Smooth muscle cell (in vitro differentiated cells): ENCODE measurements around the gene TPST2. TPM values are rescaled to one million over a fixed set of nuclear protein-coding genes. Genes with fewer than 3 reads are reported as not detected.

Experiments used
- DNase-seq: peaks from one replicate; lab custom pipeline; 2025; ENCODE audit not compliant: unreplicated experiment; lab: John Stamatoyannopoulos, UW
- H2AFZ ChIP-seq: fragments of 200-600 bp; sonication (generic); 2 replicates; pipeline ENCODE4 v1.6.0; 2016; ENCODE audit warnings: antibody characterized with exemption, low read depth, mild to moderate bottlenecking
- H3F3A ChIP-seq: fragments of 200-600 bp; sonication (generic); 2 replicates; pipeline ENCODE4 v1.6.0; 2017; ENCODE audit warnings: antibody characterized with exemption, low read depth
- H3K27ac ChIP-seq: fragments of 200-600 bp; sonication (generic); 2 replicates; pipeline ENCODE4 v1.5.1; 2016; ENCODE audit warnings: low read depth, mild to moderate bottlenecking
- H3K27me3 ChIP-seq: fragments of 200-600 bp; sonication (generic); 2 replicates; pipeline ENCODE4 v1.6.1; 2016; ENCODE audit warnings: low read depth, mild to moderate bottlenecking
- H3K36me3 ChIP-seq: fragments of 200-600 bp; sonication (generic); 2 replicates; pipeline ENCODE4 v1.5.1; 2016; ENCODE audit warnings: low read depth
- H3K4me1 ChIP-seq: fragments of 200-600 bp; sonication (generic); 2 replicates; pipeline ENCODE4 v1.5.1; 2016; ENCODE audit warnings: low read depth
- H3K4me2 ChIP-seq: fragments of 200-600 bp; sonication (generic); 2 replicates; pipeline ENCODE4 v1.6.0; 2016; ENCODE audit warnings: mild to moderate bottlenecking
- H3K4me3 ChIP-seq: fragments of 200-600 bp; sonication (generic); 2 replicates; pipeline ENCODE4 v1.5.1; 2016; ENCODE audit warnings: mild to moderate bottlenecking
- H3K79me2 ChIP-seq: fragments of 200-600 bp; sonication (generic); 2 replicates; pipeline ENCODE4 v1.6.0; 2016; ENCODE audit warnings: low read depth, mild to moderate bottlenecking
- H3K9ac ChIP-seq: fragments of 200-600 bp; sonication (generic); 2 replicates; pipeline ENCODE4 v1.6.0; 2016; ENCODE audit warnings: low read depth
- H3K9me3 ChIP-seq: fragments of 200-600 bp; sonication (generic); replicated peaks from 2 replicates; pipeline ENCODE4 v1.5.1; 2016; ENCODE audit warnings: low read depth
- H4K20me1 ChIP-seq: fragments of 200-600 bp; sonication (generic); 2 replicates; pipeline ENCODE4 v1.6.0; 2016; ENCODE audit warnings: low read depth
- WGBS: methylation state at CpG from one replicate; pipeline ENCODE4 v1.1.7; 2016; ENCODE audit warnings: low lambda C conversion rate; 5-methylcytosine and 5-hydroxymethylcytosine counted together
- polyA plus RNA-seq: library from polyadenylated mRNA; unstranded; fragments of >200 nt; fragmentation: Nextera tagmentation; extraction: Ambion mirVana; gene quantifications from 2 replicates; pipeline ENCODE4 v1.2.1, GENCODE V29; 2016
- total RNA-seq: library from RNA; depleted of rRNA; stranded (reverse); fragments of >200 nt; gene quantifications from 2 replicates; pipeline ENCODE4 v1.2.3, GENCODE V29; 2014
- TF ChIP-seq, protein P1 (sequence below): fragments of 200-600 bp; sonication (generic); IDR thresholded peaks from 2 replicates; pipeline ENCODE4 v1.5.1; 2017; ENCODE audit warnings: borderline replicate concordance, mild to moderate bottlenecking, antibody characterized with exemption; ENCODE audit not compliant: insufficient read depth, poor library complexity, severe bottlenecking

The TPST2 gene
- total and polyA plus RNA-seq, 2 experiments from 2014 or later, result 44.1 to 48.5 TPM

DNA sequence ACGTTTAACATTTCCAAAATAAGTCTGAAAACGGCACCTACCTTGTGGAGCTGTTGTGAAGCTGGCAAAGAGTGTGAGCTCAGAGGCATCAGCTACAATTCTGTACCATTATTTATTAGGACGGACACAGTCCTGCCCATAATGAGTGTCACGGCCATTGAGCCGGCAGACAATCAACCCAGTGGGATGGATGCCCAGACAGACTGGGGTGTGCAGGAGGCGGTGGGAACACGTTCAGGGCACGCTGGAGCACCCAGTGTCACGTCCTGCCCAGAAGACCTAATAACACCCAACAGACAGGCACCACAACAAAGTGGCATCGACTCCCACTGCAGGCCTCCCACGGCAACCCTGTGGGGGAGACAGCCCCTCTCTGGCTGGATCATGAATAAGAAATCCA is 34.5 kb downstream of the TPST2 start:
- H3K4me2 ChIP-seq, result no peak overlapping the region
- no peaks in the 10 kb centered on the region for H3K9me3 ChIP-seq
- H3K36me3 ChIP-seq, result no peaks in the 10 kb centered on the region
- no peak overlapping the region for H3K27ac ChIP-seq
- peaks cover 12% of the 10 kb centered on the region for H4K20me1 ChIP-seq
- H3F3A ChIP-seq, result peaks cover 7% of the 10 kb centered on the region
- peaks cover 41% of the 10 kb centered on the region for H3K79me2 ChIP-seq
- H3K4me1 ChIP-seq, result peaks cover 23% of the 10 kb centered on the region
- no peak for DNase-seq
- H2AFZ ChIP-seq, result no peak overlapping the region
- H3K9ac ChIP-seq, result no peak overlapping the region
- 90% methylated on average over 11 of the region's 11 CpGs for WGBS
- TF ChIP-seq, protein P1, sequence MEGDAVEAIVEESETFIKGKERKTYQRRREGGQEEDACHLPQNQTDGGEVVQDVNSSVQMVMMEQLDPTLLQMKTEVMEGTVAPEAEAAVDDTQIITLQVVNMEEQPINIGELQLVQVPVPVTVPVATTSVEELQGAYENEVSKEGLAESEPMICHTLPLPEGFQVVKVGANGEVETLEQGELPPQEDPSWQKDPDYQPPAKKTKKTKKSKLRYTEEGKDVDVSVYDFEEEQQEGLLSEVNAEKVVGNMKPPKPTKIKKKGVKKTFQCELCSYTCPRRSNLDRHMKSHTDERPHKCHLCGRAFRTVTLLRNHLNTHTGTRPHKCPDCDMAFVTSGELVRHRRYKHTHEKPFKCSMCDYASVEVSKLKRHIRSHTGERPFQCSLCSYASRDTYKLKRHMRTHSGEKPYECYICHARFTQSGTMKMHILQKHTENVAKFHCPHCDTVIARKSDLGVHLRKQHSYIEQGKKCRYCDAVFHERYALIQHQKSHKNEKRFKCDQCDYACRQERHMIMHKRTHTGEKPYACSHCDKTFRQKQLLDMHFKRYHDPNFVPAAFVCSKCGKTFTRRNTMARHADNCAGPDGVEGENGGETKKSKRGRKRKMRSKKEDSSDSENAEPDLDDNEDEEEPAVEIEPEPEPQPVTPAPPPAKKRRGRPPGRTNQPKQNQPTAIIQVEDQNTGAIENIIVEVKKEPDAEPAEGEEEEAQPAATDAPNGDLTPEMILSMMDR, result no peak
- no peaks in the 10 kb centered on the region for H3K27me3 ChIP-seq
- H3K4me3 ChIP-seq, result no peak overlapping the region

DNA sequence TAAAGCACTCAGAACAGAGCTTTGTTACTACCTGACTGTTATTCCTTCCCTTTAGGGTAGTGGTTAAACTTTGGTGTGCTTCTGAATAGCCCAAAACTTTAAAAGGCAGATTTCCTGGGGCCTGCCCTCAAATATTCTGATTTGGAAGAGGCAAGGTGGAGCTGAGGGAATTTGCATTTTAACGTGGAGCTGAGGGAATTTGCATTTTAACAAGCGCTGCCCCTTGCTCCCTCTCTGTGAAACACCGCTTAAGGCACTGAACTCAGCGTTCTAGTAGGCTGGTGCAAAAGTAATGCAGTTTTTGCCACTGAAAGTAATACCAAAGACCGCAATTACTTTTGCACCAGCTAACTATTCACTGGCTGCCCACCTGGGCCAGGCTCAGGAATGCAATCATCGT is 35.0 kb downstream of the TPST2 start:
- no peak for DNase-seq
- peaks cover 13% of the 10 kb centered on the region for H4K20me1 ChIP-seq
- H3K4me3 ChIP-seq, result no peak overlapping the region
- H3K36me3 ChIP-seq, result no peaks in the 10 kb centered on the region
- TF ChIP-seq, protein P1, result no peak
- H3K9ac ChIP-seq, result no peak overlapping the region
- H3K9me3 ChIP-seq, result no peaks in the 10 kb centered on the region
- no peak overlapping the region for H3K27ac ChIP-seq
- no peaks in the 10 kb centered on the region for H3K27me3 ChIP-seq
- H3F3A ChIP-seq, result peaks cover 7% of the 10 kb centered on the region
- H3K79me2 ChIP-seq, result peaks cover 39% of the 10 kb centered on the region
- no peak overlapping the region for H3K4me2 ChIP-seq
- peaks cover 28% of the 10 kb centered on the region for H3K4me1 ChIP-seq
- WGBS, result 62% methylated on average over 6 of the region's 6 CpGs
- H2AFZ ChIP-seq, result no peak overlapping the region

DNA sequence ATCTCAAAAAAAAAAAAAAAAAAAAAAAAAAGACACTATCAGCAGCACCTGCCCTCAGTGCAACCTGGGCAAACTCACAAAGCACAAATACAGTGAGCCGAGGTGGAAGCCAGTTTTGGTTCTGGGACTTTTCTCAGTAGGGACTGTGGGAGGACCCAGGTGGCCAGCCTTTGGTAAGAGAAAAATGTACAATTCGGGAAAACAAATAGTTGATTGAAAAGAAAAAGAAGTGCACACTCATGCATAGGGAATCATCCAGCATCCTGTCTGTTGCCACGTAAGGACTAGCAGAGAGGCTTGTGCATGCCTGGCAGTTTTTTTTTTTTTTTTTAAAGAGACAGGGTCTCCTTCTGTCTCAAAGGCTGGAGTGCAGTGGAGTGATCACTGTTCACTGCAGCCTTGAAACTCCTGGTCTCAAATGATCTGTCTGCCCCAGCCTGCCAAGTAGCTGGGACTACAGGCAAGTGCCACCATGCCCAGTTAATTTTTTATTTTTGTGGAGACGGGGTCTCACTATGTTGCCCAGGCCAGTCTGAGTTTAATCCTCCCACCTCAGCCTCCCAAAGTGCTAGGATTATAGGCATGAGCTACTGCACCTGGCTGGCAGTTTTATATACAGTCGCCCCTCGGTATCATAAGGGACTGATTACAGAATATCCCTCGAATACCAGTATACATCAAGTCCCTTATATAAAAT is 36.7 kb downstream of the TPST2 start:
- Histone ChIP-seq H3K4me2 (peak overlapping the region; percentile 76), H4K20me1 (peaks cover 7% of the 10 kb centered on the region), H3K36me3 (no peaks in the 10 kb centered on the region), H3K79me2 (peaks cover 34% of the 10 kb centered on the region), H3K27me3 (no peaks in the 10 kb centered on the region), H3K27ac (peak overlapping the region; percentile 90), H3F3A (peaks cover 7% of the 10 kb centered on the region), H3K4me1 (peaks cover 22% of the 10 kb centered on the region), H3K4me3 (no peak overlapping the region), H2AFZ (no peak overlapping the region), H3K9ac (peak overlapping the region; percentile 61), H3K9me3 (no peaks in the 10 kb centered on the region)
- WGBS, result 56% methylated on average over 7 of the region's 7 CpGs
- DNase-seq, result no peak
- TF ChIP-seq, protein P1, result no peak

- peaks cover 20% of the 10 kb centered on the region for H3K4me1 ChIP-seq
- 50% methylated on average over 10 of the region's 10 CpGs for WGBS
- H3K9me3 ChIP-seq, result no peaks in the 10 kb centered on the region
- H3F3A ChIP-seq, result peaks cover 7% of the 10 kb centered on the region
- peaks cover 42% of the 10 kb centered on the region for H3K79me2 ChIP-seq
- H3K4me3 ChIP-seq, result no peak overlapping the region
- DNase-seq, result no peak
- H3K27me3 ChIP-seq, result no peaks in the 10 kb centered on the region
- H2AFZ ChIP-seq, result no peak overlapping the region
- TF ChIP-seq, protein P1, result no peak
- peak overlapping the region; percentile 90 for H3K27ac ChIP-seq
- H3K36me3 ChIP-seq, result no peaks in the 10 kb centered on the region
- peak overlapping the region; percentile 61 for H3K9ac ChIP-seq
- H4K20me1 ChIP-seq, result peaks cover 7% of the 10 kb centered on the region
- H3K4me2 ChIP-seq, result no peak overlapping the region
Measured at GRCh38 chr22:26552466-26552865, 37.5 kb downstream of the TPST2 start.
